Esophagus squamous epithelium (tissue), 4 donors: Measurements from ENCODE around the gene KCNQ1.

ENCODE experiments used
- POLR2A ChIP-seq, 4 donors: fragments of 450-650 bp; IDR thresholded peaks; one replicate each; pipeline ENCODE4 v1.6.1; 2017; ENCODE audit warnings: antibody characterized with exemption in 4 of 4, mild to moderate bottlenecking in 4 of 4, moderate library complexity in 3 of 4
- TF ChIP-seq, protein P1 (sequence below), 6 experiments: fragments of 450-650 bp in 4 of 6; fragments of 200-600 bp in 2 of 6; sonication (generic) in 2 of 6; IDR thresholded peaks; one replicate each; pipeline ENCODE4 v1.5.1; 2016 to 2019; ENCODE audit warnings: antibody characterized with exemption in 6 of 6, mild to moderate bottlenecking in 4 of 6, moderate library complexity in 4 of 6

DNA sequence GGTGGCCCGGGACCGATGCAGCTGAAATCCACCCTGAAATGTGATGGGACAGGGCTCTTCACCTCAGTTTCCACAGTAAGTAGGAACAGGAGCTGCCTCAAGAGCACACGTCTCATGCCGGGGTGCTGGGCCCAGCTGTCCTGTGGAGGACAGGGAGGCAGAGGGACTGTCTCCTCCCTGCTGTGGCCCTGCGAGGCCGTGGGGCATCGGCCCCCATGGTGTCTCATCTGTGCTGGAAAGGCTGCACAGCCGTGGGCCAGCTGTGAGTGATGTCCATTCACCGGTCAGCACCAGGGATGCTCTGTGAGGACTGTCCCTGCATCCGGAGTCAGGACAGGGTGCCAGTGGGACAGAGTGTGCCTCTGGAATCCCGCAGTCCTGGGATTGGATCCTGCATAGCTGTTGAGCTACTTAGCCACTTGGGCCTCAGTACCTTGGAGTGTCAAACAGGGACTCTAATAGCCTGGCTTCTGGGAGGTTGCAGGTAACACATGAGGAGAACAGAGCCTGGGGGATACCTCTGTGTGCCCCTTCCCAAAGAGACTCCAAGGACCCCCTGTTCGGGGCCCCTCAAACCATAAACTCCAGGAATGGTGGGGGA is 17.0 kb upstream of the KCNQ1 start:
- TF ChIP-seq, protein P1, sequence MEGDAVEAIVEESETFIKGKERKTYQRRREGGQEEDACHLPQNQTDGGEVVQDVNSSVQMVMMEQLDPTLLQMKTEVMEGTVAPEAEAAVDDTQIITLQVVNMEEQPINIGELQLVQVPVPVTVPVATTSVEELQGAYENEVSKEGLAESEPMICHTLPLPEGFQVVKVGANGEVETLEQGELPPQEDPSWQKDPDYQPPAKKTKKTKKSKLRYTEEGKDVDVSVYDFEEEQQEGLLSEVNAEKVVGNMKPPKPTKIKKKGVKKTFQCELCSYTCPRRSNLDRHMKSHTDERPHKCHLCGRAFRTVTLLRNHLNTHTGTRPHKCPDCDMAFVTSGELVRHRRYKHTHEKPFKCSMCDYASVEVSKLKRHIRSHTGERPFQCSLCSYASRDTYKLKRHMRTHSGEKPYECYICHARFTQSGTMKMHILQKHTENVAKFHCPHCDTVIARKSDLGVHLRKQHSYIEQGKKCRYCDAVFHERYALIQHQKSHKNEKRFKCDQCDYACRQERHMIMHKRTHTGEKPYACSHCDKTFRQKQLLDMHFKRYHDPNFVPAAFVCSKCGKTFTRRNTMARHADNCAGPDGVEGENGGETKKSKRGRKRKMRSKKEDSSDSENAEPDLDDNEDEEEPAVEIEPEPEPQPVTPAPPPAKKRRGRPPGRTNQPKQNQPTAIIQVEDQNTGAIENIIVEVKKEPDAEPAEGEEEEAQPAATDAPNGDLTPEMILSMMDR (IDR thresholded peaks at IDR 0.05), result no peak
- TF ChIP-seq POLR2A (IDR thresholded peaks at IDR 0.05), result no peak
